ENCODE measurements around the gene HSBP1L1. TPM values are rescaled to one million over a fixed set of nuclear protein-coding genes. Genes with fewer than 3 reads are reported as not detected.

HSBP1L1 gene
- total RNA-seq, 1 donor from 2014 or later = 1.8 TPM

- DNase-seq (ENCODE audit: low read depth in 2 of 2) = no peak
These were observed 35.9 kb upstream of the HSBP1L1 start for GRCh38 chr18:79928563-79928960.

DNA sequence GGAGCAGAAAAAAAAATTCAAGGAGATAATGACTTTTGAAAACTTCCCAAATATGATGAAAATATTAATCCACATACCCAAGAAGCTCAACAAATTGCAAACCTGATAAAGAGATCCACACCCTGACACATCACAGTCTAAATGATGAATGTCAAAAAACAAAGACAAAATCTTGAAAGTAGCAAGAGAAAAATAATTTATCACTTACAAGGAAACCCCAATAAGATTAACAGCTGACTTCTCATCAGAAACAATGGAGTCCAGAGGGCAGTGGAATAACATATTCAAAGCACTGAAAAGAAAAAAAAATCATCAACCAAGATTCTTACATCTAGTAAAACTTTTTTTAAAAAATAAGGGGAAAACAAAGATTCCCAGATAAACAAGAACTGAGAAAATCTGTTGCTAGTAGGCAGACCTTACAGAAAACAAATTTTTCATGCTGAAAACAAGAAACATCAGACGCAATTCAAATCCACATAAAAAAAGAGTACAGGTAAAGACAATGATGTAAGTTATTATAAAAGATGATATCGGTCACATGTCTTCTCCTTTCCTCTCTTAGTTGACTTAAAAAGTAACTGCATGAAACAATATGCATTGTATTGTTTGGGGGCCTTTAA lies 34.3 kb upstream of the HSBP1L1 start:
- DNase-seq (ENCODE audit: low read depth in 2 of 2) = peak in 1 of 2 donors; percentile 11

DNA sequence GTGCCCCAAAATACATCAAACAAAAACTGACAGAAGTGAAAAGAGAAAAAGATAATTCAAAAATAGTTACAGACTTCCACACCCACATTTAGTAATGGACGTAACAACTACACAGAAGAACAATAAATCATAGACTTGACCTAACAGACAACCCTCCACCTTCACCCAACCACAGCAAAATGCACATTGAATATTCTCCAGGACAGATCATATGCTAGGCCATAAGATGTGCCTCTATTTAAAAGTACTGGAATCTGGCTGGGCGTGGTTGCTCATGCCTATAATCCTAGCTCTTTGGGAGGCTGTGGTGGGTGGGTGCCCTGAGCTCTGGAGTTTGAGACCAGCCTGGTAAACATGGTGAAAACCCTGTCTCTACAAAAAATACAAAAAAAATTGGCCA lies 33.0 kb upstream of the HSBP1L1 start:
- DNase-seq (ENCODE audit: low read depth in 2 of 2) = no peak

DNA sequence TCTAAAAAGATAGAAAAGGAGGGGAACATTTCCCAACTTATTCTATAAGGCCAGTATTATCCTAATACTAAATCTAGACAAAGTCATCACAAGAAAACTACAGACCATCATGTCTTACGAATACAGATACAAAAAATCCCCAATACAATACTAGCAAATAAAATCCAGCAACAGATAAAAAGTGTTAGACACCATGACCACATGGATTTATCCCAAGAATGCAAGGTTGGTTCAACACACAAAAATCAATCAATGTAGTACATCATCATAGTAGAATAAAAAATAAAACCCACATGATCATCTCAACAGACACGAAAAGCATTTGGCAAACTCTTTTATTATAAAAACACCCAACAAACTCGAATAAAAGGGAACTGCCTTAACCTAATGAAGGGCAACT lies 31.5 kb upstream of the HSBP1L1 start:
- DNase-seq (ENCODE audit: low read depth in 2 of 2) = no peak

GRCh38 chr18:79933765-79934164 lies 30.7 kb upstream of the HSBP1L1 start:
- peak; percentile 17 to 54 for DNase-seq (ENCODE audit: low read depth in 2 of 2)

- no peak for DNase-seq (ENCODE audit: low read depth in 2 of 2)
These were observed 29.9 kb upstream of the HSBP1L1 start for GRCh38 chr18:79934311-79935097.

DNA sequence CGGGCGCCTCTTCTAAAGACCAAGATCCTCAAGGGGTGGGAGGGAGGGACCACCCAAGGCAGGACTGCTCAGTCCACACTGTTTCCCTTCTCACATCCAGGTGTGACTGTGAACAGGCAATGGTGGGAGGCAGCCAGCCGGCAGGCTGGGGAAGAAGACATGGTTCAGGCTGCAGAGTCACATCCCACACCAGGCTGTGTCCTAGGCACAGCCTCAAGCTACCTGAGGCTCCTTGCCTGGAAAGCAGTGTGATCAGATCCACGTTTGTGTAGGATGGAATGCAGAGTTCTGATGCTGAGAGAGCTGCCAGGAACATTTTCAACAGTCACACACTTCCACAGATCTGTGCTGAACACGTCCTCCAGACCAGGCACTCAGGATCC lies 29.4 kb upstream of the HSBP1L1 start:
- DNase-seq (ENCODE audit: low read depth in 2 of 2) = no peak

GRCh38 chr18:79935499-79935898 lies 28.9 kb upstream of the HSBP1L1 start:
- no peak for DNase-seq (ENCODE audit: low read depth in 2 of 2)

DNA sequence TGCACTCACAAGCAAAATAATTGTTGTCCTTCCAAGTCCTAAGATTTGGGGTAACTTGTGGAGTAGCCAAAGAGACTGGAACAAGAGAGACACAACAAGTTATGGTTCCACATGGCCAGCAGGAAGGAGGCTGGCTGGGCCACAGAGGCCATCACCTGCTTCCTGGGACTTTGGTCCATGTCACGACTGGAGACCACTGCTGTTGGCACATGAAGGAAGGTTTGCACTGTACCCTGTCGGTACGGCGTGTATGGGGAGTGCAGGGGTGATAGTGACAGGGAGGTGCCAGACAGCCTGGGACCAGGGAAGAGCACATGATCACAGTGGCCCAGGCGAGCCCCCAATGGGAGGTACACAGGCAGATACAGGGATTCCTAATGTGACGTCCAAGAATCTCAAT lies 28.5 kb upstream of the HSBP1L1 start:
- DNase-seq (ENCODE audit: low read depth in 2 of 2) = no peak

GRCh38 chr18:79936641-79937040 lies 27.8 kb upstream of the HSBP1L1 start:
- no peak for DNase-seq (ENCODE audit: low read depth in 2 of 2)

GRCh38 chr18:79937103-79937860 lies 27.2 kb upstream of the HSBP1L1 start:
- DNase-seq (ENCODE audit: low read depth in 2 of 2) = no peak

DNA sequence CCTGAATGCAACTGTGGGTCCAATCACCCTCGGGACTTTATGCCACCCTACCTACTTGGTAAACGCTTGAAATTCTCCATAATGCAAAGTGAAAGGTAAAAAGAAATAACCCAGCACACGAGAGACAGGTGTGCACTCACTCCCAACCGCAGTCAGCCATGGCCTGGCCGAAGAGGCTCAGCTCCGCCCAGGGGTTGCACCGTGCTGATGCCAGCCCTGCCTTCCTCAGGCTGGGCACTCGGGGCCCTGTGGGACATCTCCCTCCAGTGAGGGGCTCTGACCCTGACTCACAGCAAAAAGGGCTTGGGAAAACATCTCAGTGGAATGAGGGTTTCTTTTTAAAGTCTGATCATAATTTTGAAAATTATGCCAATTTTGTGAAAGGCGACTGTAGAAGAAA lies 26.2 kb upstream of the HSBP1L1 start:
- no peak for DNase-seq (ENCODE audit: low read depth in 2 of 2)

- no peak for DNase-seq (ENCODE audit: low read depth in 2 of 2)
These were observed 25.3 kb upstream of the HSBP1L1 start for GRCh38 chr18:79939096-79939495.

- no peak for DNase-seq (ENCODE audit: low read depth in 2 of 2)
These were observed 24.2 kb upstream of the HSBP1L1 start for GRCh38 chr18:79940126-79940813.

DNA sequence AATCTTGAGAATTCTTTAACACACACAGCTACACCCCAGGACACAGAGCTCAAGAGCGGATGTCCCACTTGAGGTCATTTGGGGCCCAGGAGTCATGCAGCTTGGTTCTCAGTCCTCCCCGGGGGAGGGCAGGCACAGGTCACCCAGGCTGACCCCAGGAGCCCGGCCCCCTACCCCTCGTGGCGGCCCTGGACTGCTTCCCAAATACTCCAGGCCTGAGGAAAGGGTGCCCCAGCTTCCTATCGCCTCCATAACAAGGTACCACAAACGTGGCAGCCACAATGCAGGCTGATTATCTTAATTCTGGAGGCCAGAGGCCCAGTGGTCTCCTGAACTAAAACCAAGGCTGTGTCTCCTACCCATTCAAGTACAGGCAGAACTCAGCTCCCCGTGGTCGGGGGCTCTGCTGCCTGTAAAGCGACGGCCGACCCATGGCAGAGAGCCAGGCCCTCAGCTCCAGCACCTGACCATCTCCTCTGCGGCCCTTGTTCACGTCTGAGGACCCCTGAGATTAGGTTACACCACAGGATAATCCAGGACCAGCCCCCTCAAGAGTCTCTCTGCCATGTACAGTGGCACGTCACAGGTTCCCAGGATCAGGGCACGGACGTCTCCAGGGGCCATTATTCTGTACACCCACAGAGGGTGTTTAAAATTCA lies 23.5 kb upstream of the HSBP1L1 start:
- DNase-seq (ENCODE audit: low read depth in 2 of 2) = no peak

GRCh38 chr18:79941473-79942119 lies 22.8 kb upstream of the HSBP1L1 start:
- DNase-seq (ENCODE audit: low read depth in 2 of 2) = no peak

DNA sequence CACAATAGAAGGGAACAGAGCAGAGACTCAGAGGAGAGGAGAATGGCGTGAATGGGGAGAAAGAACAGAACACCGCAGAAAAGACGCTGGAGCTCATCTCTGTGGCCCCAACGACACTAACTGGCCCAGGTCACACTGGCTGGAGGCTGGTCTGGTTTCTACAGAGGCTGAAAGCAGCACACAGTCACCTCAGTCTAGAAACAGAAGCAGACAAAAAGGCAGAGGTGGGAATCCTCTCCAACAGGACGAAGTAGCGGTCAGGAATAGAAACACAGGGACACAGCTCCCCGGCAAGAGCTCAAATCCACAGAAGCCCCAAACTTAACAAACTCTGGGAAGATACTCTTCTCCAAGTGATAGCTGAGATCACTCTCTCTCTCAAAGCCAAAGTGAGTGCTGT lies 22.2 kb upstream of the HSBP1L1 start:
- no peak for DNase-seq (ENCODE audit: low read depth in 2 of 2)

DNA sequence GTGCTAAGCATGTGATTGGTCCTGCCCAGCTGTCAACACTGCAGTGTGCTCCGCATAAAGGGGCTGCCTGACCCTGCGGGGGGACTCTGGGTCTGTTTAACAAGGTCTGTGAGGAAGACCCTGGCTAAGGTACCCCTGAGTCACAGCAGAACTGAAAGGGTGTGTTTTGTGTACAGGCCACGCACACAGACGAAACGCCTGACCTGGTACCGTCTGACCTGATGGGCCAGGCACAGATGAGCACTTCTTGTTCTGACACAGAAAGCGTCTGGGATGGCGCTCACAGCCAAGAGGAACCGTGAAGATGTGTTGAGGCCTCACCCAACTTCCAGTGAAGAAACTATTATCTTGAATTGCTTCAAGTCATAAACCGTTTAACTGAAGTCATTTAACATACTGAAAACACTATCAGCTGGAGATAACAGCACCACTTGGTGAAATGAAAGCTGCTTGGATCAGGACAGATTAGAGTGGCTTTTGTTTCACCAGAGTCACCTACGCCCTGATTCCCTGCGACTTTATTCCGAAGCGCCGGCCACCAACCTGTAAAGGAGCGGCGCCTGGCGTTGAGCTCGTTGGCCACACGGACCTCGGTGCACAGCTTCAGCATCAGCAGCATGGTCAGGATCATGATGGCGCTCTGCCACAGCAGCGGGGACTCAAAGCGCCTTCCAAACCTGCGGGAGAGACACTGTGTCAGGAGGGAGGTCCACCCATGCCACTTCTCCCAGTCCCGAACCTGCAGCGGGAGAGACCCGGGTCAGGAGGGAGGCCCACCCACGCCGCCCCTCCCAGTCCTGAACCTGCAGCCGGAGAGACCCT lies 21.4 kb upstream of the HSBP1L1 start:
- DNase-seq (ENCODE audit: low read depth in 2 of 2) = no peak

GRCh38 chr18:79943608-79944125 lies 20.8 kb upstream of the HSBP1L1 start:
- no peak for DNase-seq (ENCODE audit: low read depth in 2 of 2)
